ENCODE results near the gene DST. TPM values are rescaled to one million over a fixed set of nuclear protein-coding genes. Genes with fewer than 3 reads are reported as not detected.

The DST gene
- polyA plus RNA-seq, 3 donors, result 1.1 to 7.4 (median 3.2) TPM

GRCh38 chr6:56647172-56647762 lies 4.6 kb upstream of the DST start:
- Histone ChIP-seq H3K27me3 (ENCODE audit: control insufficient read depth in 2 of 2, insufficient read depth in 2 of 2, low read length in 2 of 2) (no peaks in the 10 kb centered on the region), H3K4me2 (replicated peaks; ENCODE audit: extremely low read depth, low read length, poor library complexity, severe bottlenecking) (no peak overlapping the region), H4K20me1 (ENCODE audit: insufficient read depth, low read length) (no peaks in the 10 kb centered on the region), H2AFZ (ENCODE audit: insufficient read depth, low read depth, low read length, poor library complexity, severe bottlenecking) (no peak overlapping the region), H3K4me3 (replicated peaks in 1 of 3; ENCODE audit: low read depth in 2 of 3, low read length in 3 of 3) (no peak overlapping the region), H3K27ac (ENCODE audit: low read depth in 1 of 2, low read length in 2 of 2) (no peak overlapping the region), H3K9me3 (replicated peaks in 1 of 2; ENCODE audit: control insufficient read depth in 1 of 2, insufficient read depth in 1 of 2, low read length in 2 of 2) (no peaks in the 10 kb centered on the region), H3K9ac (ENCODE audit: insufficient read depth, low read length, poor library complexity, severe bottlenecking) (no peak overlapping the region), H3K4me1 (ENCODE audit: control insufficient read depth in 1 of 2, insufficient read depth in 2 of 2, low read length in 2 of 2) (no peaks in the 10 kb centered on the region), H3K36me3 (replicated peaks in 1 of 2; ENCODE audit: control insufficient read depth in 1 of 2, insufficient read depth in 2 of 2, low read length in 2 of 2) (no peaks in the 10 kb centered on the region), H3K79me2 (ENCODE audit: insufficient read depth, low read length) (no peaks in the 10 kb centered on the region)
- H3K4me1 Mint-ChIP-seq, result no peaks in the 10 kb centered on the region
- H3K27ac Mint-ChIP-seq, result no peak overlapping the region
- no peaks in the 10 kb centered on the region for H3K9me3 Mint-ChIP-seq
- H3K27me3 Mint-ChIP-seq (ENCODE audit: low read depth in 3 of 3), result no peaks in the 10 kb centered on the region
- WGBS (ENCODE audit: insufficient coverage), result 95% methylated on average over 4 of the region's 12 CpGs
- intact Hi-C loops (cut with micrococcal nuclease), result loop anchor here in 1 of 2 donors (10.0 kb wide), 1 partner anchor 118 kb away; no protein-coding TSS in a partner anchor
- H3K36me3 Mint-ChIP-seq, result peaks cover 5 to 6% of the 10 kb centered on the region in 2 donors
- DNase-seq, result no peak
- H3K4me3 Mint-ChIP-seq, result no peak overlapping the region
- no peak for TF ChIP-seq CTCF (IDR thresholded peaks at IDR 0.05)

GRCh38 chr6:56644366-56644765 lies 1.7 kb upstream of the DST start:
- intact Hi-C loops (cut with micrococcal nuclease), result loop anchor here in 1 of 2 donors (10.0 kb wide), 1 partner anchor 120 kb away; no protein-coding TSS in a partner anchor
- no peaks in the 10 kb centered on the region for H3K79me2 ChIP-seq (ENCODE audit: insufficient read depth, low read length)

More at GRCh38 chr6:56644366-56644765, 1.7 kb upstream of the DST start:
- DNase-seq, result no peak
- Histone ChIP-seq H3K36me3 (replicated peaks in 1 of 2; ENCODE audit: control insufficient read depth in 1 of 2, insufficient read depth in 2 of 2, low read length in 2 of 2) (peaks cover 1 to 5% of the 10 kb centered on the region in 2 donors), H2AFZ (ENCODE audit: insufficient read depth, low read depth, low read length, poor library complexity, severe bottlenecking) (no peak overlapping the region), H3K27ac (ENCODE audit: low read depth in 1 of 2, low read length in 2 of 2) (no peak overlapping the region), H4K20me1 (ENCODE audit: insufficient read depth, low read length) (no peaks in the 10 kb centered on the region), H3K4me2 (replicated peaks; ENCODE audit: extremely low read depth, low read length, poor library complexity, severe bottlenecking) (no peak overlapping the region), H3K27me3 (ENCODE audit: control insufficient read depth in 2 of 2, insufficient read depth in 2 of 2, low read length in 2 of 2) (no peaks in the 10 kb centered on the region), H3K9ac (ENCODE audit: insufficient read depth, low read length, poor library complexity, severe bottlenecking) (no peak overlapping the region), H3K4me3 (replicated peaks in 1 of 3; ENCODE audit: low read depth in 2 of 3, low read length in 3 of 3) (no peak overlapping the region), H3K9me3 (replicated peaks in 1 of 2; ENCODE audit: control insufficient read depth in 1 of 2, insufficient read depth in 1 of 2, low read length in 2 of 2) (no peaks in the 10 kb centered on the region), H3K4me1 (ENCODE audit: control insufficient read depth in 1 of 2, insufficient read depth in 2 of 2, low read length in 2 of 2) (no peaks in the 10 kb centered on the region)
- no peaks in the 10 kb centered on the region for H3K9me3 Mint-ChIP-seq
- no peaks in the 10 kb centered on the region for H3K4me1 Mint-ChIP-seq
- TF ChIP-seq CTCF (IDR thresholded peaks at IDR 0.05), result no peak
- H3K4me3 Mint-ChIP-seq, result no peak overlapping the region
- H3K36me3 Mint-ChIP-seq, result peaks cover 8% of the 10 kb centered on the region in 2 donors
- no peaks in the 10 kb centered on the region for H3K27me3 Mint-ChIP-seq (ENCODE audit: low read depth in 3 of 3)
- H3K27ac Mint-ChIP-seq, result no peak overlapping the region
- WGBS (ENCODE audit: insufficient coverage), result 100% methylated on average over 1 of the region's 5 CpGs

Data from CD14-positive monocyte (primary cell).